Measurements from ENCODE around the gene PBX3. TPM values are rescaled to one million over a fixed set of nuclear protein-coding genes. Genes with fewer than 3 reads are reported as not detected.

The PBX3 gene
- total RNA-seq, 2 experiments from 2014 or later: 40.8 to 54.6 TPM

GRCh38 chr9:125924351-125924750, 177.2 kb downstream of the PBX3 start:
- Histone ChIP-seq H2AFZ (ENCODE audit: low read length) (no peak overlapping the region), H3K9me3 (ENCODE audit: low read length) (no peaks in the 10 kb centered on the region), H3K27ac (ENCODE audit: low read depth, low read length, poor library complexity, severe bottlenecking) (no peak overlapping the region), H3K4me3 (ENCODE audit: low read depth, low read length, poor library complexity, severe bottlenecking) (no peak overlapping the region), H3K79me2 (ENCODE audit: insufficient read depth, low read depth, low read length) (no peaks in the 10 kb centered on the region), H4K20me1 (ENCODE audit: insufficient read depth, low read length) (no peaks in the 10 kb centered on the region), H3K9me2 (ENCODE audit: insufficient read depth, low read length) (no peaks in the 10 kb centered on the region), H3K4me2 (ENCODE audit: low read length) (no peak overlapping the region), H3K36me3 (ENCODE audit: insufficient read depth, low read length) (no peaks in the 10 kb centered on the region), H3K4me1 (ENCODE audit: insufficient read depth, low read length, poor library complexity, severe bottlenecking) (no peaks in the 10 kb centered on the region)
- no peak for DNase-seq (ENCODE audit: low spot score)
- no peak for TF ChIP-seq CTCF (conservative IDR thresholded peaks at IDR 0.05; ENCODE audit: low read length)
- no peak for TF ChIP-seq EZH2phosphoT487 (IDR thresholded peaks at IDR 0.05; ENCODE audit: borderline replicate concordance, low read depth, low read length)
- ChIA-PET POLR2A (interaction anchor here (0.9 kb wide), 1 partner anchor 10 kb away, joined by 3 read pairs; no protein-coding TSS in a partner anchor), CTCF (ENCODE audit: unreplicated experiment) (no interaction called here)
- no TSS peak for BruUV-seq (replicated peaks)
- intact Hi-C loops (cut with micrococcal nuclease; ENCODE audit: unreplicated experiment): no loop called here

- Histone ChIP-seq H3K9me2 (ENCODE audit: insufficient read depth, low read length) (no peaks in the 10 kb centered on the region), H3K27ac (ENCODE audit: low read depth, low read length, poor library complexity, severe bottlenecking) (no peak overlapping the region), H3K4me3 (ENCODE audit: low read depth, low read length, poor library complexity, severe bottlenecking) (no peak overlapping the region), H4K20me1 (ENCODE audit: insufficient read depth, low read length) (no peaks in the 10 kb centered on the region), H2AFZ (ENCODE audit: low read length) (no peak overlapping the region), H3K4me1 (ENCODE audit: insufficient read depth, low read length, poor library complexity, severe bottlenecking) (no peaks in the 10 kb centered on the region), H3K9me3 (ENCODE audit: low read length) (no peaks in the 10 kb centered on the region), H3K4me2 (ENCODE audit: low read length) (no peak overlapping the region), H3K36me3 (ENCODE audit: insufficient read depth, low read length) (no peaks in the 10 kb centered on the region), H3K79me2 (ENCODE audit: insufficient read depth, low read depth, low read length) (no peaks in the 10 kb centered on the region)
- ChIA-PET POLR2A (interaction anchor here (0.6 kb wide), 1 partner anchor 528 kb away, joined by 3 read pairs; no protein-coding TSS in a partner anchor), CTCF (ENCODE audit: unreplicated experiment) (no interaction called here)
- no TSS peak for BruUV-seq (replicated peaks)
- TF ChIP-seq CTCF (conservative IDR thresholded peaks at IDR 0.05; ENCODE audit: low read length) (no peak), EZH2phosphoT487 (IDR thresholded peaks at IDR 0.05; ENCODE audit: borderline replicate concordance, low read depth, low read length) (no peak)
- intact Hi-C loops (cut with micrococcal nuclease; ENCODE audit: unreplicated experiment): no loop called here
- DNase-seq (ENCODE audit: low spot score): no peak
Observed at GRCh38 chr9:125926936-125927335, 179.8 kb downstream of the PBX3 start.

- no peaks in the 10 kb centered on the region for H3K36me3 ChIP-seq (ENCODE audit: insufficient read depth, low read length)
- DNase-seq (ENCODE audit: low spot score): no peak
- ChIA-PET CTCF (ENCODE audit: unreplicated experiment) (no interaction called here), POLR2A (interaction anchor here (1.2 kb wide), 1 partner anchor 15 kb away, joined by 3 read pairs; no protein-coding TSS in a partner anchor)
- BruUV-seq (replicated peaks): no TSS peak
- TF ChIP-seq CTCF (conservative IDR thresholded peaks at IDR 0.05; ENCODE audit: low read length): no peak
- no peak for TF ChIP-seq EZH2phosphoT487 (IDR thresholded peaks at IDR 0.05; ENCODE audit: borderline replicate concordance, low read depth, low read length)
- no peak overlapping the region for H2AFZ ChIP-seq (ENCODE audit: low read length)
- H3K4me2 ChIP-seq (ENCODE audit: low read length): no peak overlapping the region
- no peak overlapping the region for H3K4me3 ChIP-seq (ENCODE audit: low read depth, low read length, poor library complexity, severe bottlenecking)
- no peaks in the 10 kb centered on the region for H3K9me3 ChIP-seq (ENCODE audit: low read length)
- H3K27ac ChIP-seq (ENCODE audit: low read depth, low read length, poor library complexity, severe bottlenecking): no peak overlapping the region
- no peaks in the 10 kb centered on the region for H3K4me1 ChIP-seq (ENCODE audit: insufficient read depth, low read length, poor library complexity, severe bottlenecking)
- H3K79me2 ChIP-seq (ENCODE audit: insufficient read depth, low read depth, low read length): no peaks in the 10 kb centered on the region
- H4K20me1 ChIP-seq (ENCODE audit: insufficient read depth, low read length): no peaks in the 10 kb centered on the region
- intact Hi-C loops (cut with micrococcal nuclease; ENCODE audit: unreplicated experiment): no loop called here
- no peaks in the 10 kb centered on the region for H3K9me2 ChIP-seq (ENCODE audit: insufficient read depth, low read length)
Observed at GRCh38 chr9:125929846-125930245, 182.7 kb downstream of the PBX3 start.

Measured in OCI-LY7 (cell line).